ENCODE results near the gene RPL9.
"Not testable (repeated sequence)": the region's sequence is repeated elsewhere in the genome, so short reads cannot be mapped to it uniquely, and the experiment has no call there.

Gene RPL9

GRCh38 chr4:39429476-39430334, 29.0 kb downstream of the RPL9 start:
- Histone ChIP-seq H3K27ac (no peak overlapping the region), H3K4me1 (no peaks in the 10 kb centered on the region), H3K4me3 (no peak overlapping the region), H3K36me3 (no peaks in the 10 kb centered on the region), H3K27me3 (no peaks in the 10 kb centered on the region), H3K9me3 (no peaks in the 10 kb centered on the region)
- intact Hi-C loops (cut with DNase I; ENCODE audit: low total_unique reads): no loop called here
- TF ChIP-seq CTCF (IDR thresholded peaks at IDR 0.05): no peak
- no peak for DNase-seq

GRCh38 chr4:39427520-39428114, 31.1 kb downstream of the RPL9 start:
- DNase-seq: no peak
- no peaks in the 10 kb centered on the region for H3K27me3 ChIP-seq
- H3K4me3 ChIP-seq: no peak overlapping the region
- no peaks in the 10 kb centered on the region for H3K4me1 ChIP-seq
- no peaks in the 10 kb centered on the region for H3K36me3 ChIP-seq
- intact Hi-C loops (cut with DNase I; ENCODE audit: low total_unique reads): no loop called here
- no peak for TF ChIP-seq CTCF (IDR thresholded peaks at IDR 0.05)
- H3K27ac ChIP-seq: no peak overlapping the region
- no peaks in the 10 kb centered on the region for H3K9me3 ChIP-seq

- Histone ChIP-seq H3K4me1 (no peaks in the 10 kb centered on the region), H3K9me3 (no peaks in the 10 kb centered on the region), H3K4me3 (no peak overlapping the region), H3K27me3 (no peaks in the 10 kb centered on the region), H3K36me3 (no peaks in the 10 kb centered on the region), H3K27ac (no peak overlapping the region)
- no peak for DNase-seq
- intact Hi-C loops (cut with DNase I; ENCODE audit: low total_unique reads): no loop called here
- no peak for TF ChIP-seq CTCF (IDR thresholded peaks at IDR 0.05)
Measured at GRCh38 chr4:39426728-39427127, 32.0 kb downstream of the RPL9 start.

GRCh38 chr4:39425297-39425696, 33.4 kb downstream of the RPL9 start:
- H3K36me3 ChIP-seq; DNase-seq; H3K27me3 ChIP-seq; H3K4me1 ChIP-seq; H3K4me3 ChIP-seq; H3K9me3 ChIP-seq; intact Hi-C loops (cut with DNase I; ENCODE audit: low total_unique reads); H3K27ac ChIP-seq: not testable (repeated sequence)

- TF ChIP-seq CTCF (IDR thresholded peaks at IDR 0.05): no peak
- Histone ChIP-seq H3K9me3 (no peaks in the 10 kb centered on the region), H3K27ac (no peak overlapping the region), H3K27me3 (no peaks in the 10 kb centered on the region), H3K4me3 (no peak overlapping the region), H3K4me1 (no peaks in the 10 kb centered on the region), H3K36me3 (no peaks in the 10 kb centered on the region)
- no peak for DNase-seq
- intact Hi-C loops (cut with DNase I; ENCODE audit: low total_unique reads): no loop called here
Measured at GRCh38 chr4:39422247-39422646, 36.5 kb downstream of the RPL9 start.

GRCh38 chr4:39415678-39416283, 42.9 kb downstream of the RPL9 start:
- H3K36me3 ChIP-seq: no peaks in the 10 kb centered on the region
- no peak for DNase-seq
- H3K27ac ChIP-seq: no peak overlapping the region
- no peak overlapping the region for H3K4me3 ChIP-seq
- no peaks in the 10 kb centered on the region for H3K9me3 ChIP-seq
- no peaks in the 10 kb centered on the region for H3K27me3 ChIP-seq
- intact Hi-C loops (cut with DNase I; ENCODE audit: low total_unique reads): no loop called here
- H3K4me1 ChIP-seq: no peaks in the 10 kb centered on the region
- no peak for TF ChIP-seq CTCF (IDR thresholded peaks at IDR 0.05)

- H3K9me3 ChIP-seq; H3K4me1 ChIP-seq; intact Hi-C loops (cut with DNase I; ENCODE audit: low total_unique reads); H3K27me3 ChIP-seq; H3K36me3 ChIP-seq; H3K27ac ChIP-seq; H3K4me3 ChIP-seq; DNase-seq: not testable (repeated sequence)
Measured at GRCh38 chr4:39411561-39411960, 47.2 kb downstream of the RPL9 start.

All from tibial artery (tissue), 4 donors.